ENCODE measurements around the gene WDR62. TPM values are rescaled to one million over a fixed set of nuclear protein-coding genes. Genes with fewer than 3 reads are reported as not detected.

WDR62 gene
- total RNA-seq (2014; rRNA removed; shearing (Covaris generic)): 39.0 and 44.5 TPM in 2 replicates
- total RNA-seq (2022): 60.2 and 65.4 TPM in 2 replicates
- Bru-seq, nascent RNA: percentile 81 among the genes with signal in this experiment
- percentile 82 among the genes with signal in this experiment for BruChase-seq, experiment 1, labeled RNA remaining after a 6-hour chase
- percentile 81 among the genes with signal in this experiment for BruChase-seq, experiment 2, labeled RNA remaining after a 2-hour chase
- long read RNA-seq, full-length matches to known transcripts: 57 of 157 reads
- long read RNA-seq, partial matches to known transcripts: 35 of 157 reads
- long read RNA-seq, other reads (novel, unspliced or antisense): 65 of 157 reads

DNA sequence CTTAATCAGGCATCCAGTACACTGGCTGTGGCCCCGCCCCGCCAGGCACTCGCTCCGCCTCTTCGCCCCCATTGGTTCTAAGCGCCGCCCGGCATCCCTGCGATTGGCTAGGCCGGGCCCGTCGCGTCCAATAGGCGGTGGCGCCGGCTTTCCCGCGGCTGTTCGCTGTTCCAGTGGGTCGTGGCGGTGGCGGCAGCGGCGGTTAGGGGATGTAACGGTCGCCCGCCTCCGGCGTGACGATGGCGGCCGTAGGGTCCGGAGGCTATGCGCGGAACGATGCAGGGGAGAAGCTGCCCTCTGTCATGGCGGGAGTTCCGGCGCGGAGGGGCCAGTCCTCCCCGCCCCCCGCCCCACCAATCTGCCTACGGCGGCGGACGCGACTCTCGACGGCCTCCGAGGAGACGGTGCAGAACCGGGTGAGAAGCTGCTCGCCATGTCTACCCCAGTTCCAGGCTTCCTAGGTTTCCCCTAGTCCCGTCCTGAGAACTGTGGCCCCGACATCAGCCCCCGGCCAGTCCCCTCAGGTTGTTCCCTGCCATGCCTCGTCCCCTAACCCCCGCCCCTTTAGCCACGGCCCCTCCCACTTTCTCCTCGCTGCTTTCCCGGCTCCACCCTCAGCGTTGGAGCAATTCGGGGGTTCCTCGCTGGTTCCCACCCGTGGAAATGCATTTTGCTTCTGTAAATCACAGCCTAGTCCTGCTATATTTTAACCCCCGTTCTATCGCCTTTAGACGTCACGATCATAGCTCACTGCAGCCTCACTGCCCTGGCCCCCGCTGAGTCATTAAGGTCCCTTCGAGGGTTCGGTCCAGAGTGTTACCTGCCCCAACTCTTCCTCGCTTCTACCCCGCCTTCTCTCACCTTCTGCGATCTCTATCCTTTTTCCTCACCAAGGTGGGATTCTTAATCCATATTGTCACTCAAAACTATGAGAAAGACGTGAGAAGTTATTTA, at the start of gene WDR62:
WDR62 (plus strand) TSS at position 165 of the 954 bp plus-strand sequence; CDS start at position 240, 75 bp downstream.
- H3K4me2 ChIP-seq (ENCODE audit: low read length): peak within 1 kb of the TSS; percentile 95
- no peaks in the 10 kb centered on the region for H3K9me2 ChIP-seq (ENCODE audit: insufficient read depth, low read length)
- H3K36me3 ChIP-seq (ENCODE audit: insufficient read depth, low read length): peaks cover 38% of the 10 kb centered on the region
- peak within 1 kb of the TSS; percentile 93 for H3K4me3 ChIP-seq (ENCODE audit: low read depth, low read length, poor library complexity, severe bottlenecking)
- no peak for TF ChIP-seq EZH2phosphoT487 (IDR thresholded peaks at IDR 0.05; ENCODE audit: borderline replicate concordance, low read depth, low read length)
- TF ChIP-seq, protein P1, sequence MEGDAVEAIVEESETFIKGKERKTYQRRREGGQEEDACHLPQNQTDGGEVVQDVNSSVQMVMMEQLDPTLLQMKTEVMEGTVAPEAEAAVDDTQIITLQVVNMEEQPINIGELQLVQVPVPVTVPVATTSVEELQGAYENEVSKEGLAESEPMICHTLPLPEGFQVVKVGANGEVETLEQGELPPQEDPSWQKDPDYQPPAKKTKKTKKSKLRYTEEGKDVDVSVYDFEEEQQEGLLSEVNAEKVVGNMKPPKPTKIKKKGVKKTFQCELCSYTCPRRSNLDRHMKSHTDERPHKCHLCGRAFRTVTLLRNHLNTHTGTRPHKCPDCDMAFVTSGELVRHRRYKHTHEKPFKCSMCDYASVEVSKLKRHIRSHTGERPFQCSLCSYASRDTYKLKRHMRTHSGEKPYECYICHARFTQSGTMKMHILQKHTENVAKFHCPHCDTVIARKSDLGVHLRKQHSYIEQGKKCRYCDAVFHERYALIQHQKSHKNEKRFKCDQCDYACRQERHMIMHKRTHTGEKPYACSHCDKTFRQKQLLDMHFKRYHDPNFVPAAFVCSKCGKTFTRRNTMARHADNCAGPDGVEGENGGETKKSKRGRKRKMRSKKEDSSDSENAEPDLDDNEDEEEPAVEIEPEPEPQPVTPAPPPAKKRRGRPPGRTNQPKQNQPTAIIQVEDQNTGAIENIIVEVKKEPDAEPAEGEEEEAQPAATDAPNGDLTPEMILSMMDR (conservative IDR thresholded peaks at IDR 0.05; ENCODE audit: low read length): 0 out of 2 replicates have a peak, but pooled peaks have one; percentile 3
- H3K79me2 ChIP-seq (ENCODE audit: insufficient read depth, low read depth, low read length): peaks cover 45% of the 10 kb centered on the region
- ChIA-PET POLR2A (interaction anchor here (0.9 to 1.2 kb wide), 2 partner anchors 47 to 64 kb away, joined by 4 to 12 read pairs; partner anchors contain the start of gene SYNE4), CTCF (ENCODE audit: unreplicated experiment) (no interaction called here)
- peaks cover 41% of the 10 kb centered on the region for H3K4me1 ChIP-seq (ENCODE audit: insufficient read depth, low read length, poor library complexity, severe bottlenecking)
- peak; percentile 96 for DNase-seq (ENCODE audit: low spot score)
- intact Hi-C loops (cut with micrococcal nuclease; ENCODE audit: unreplicated experiment): loop anchor here (1.0 to 10.0 kb wide), 5 partner anchors 60 to 410 kb away; partner anchors contain the start of genes COX6B1, ETV2, NFKBID and POLR2I
- peak within 1 kb of the TSS; percentile 86 for H3K27ac ChIP-seq (ENCODE audit: low read depth, low read length, poor library complexity, severe bottlenecking)
- H2AFZ ChIP-seq (ENCODE audit: low read length): peak within 1 kb of the TSS; percentile 57
- H3K9me3 ChIP-seq (ENCODE audit: low read length): no peaks in the 10 kb centered on the region
- BruUV-seq (replicated peaks): no TSS peak
- peaks cover 13% of the 10 kb centered on the region for H4K20me1 ChIP-seq (ENCODE audit: insufficient read depth, low read length)

DNA sequence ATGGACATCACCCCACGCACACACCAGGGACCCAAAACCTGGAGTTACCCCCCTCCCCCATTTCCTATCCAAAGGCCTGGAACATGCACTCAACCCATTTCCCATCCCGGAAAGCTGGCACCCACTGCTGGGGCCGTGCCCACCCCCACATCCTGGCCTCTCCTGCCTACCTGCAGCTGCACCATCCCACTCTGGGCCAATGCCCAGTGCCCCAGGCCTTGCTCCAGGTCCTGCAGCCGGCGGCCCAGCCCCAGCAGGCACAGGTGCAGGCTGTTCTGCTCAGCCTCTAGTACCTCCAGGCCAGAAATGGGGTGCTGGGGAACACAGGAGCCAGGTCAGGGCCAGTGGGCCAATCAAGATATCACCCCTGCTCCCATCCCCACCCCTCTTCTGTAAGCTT, 47.7 kb upstream of the WDR62 start:
- H3K9me3 ChIP-seq (ENCODE audit: low read length): no peaks in the 10 kb centered on the region
- H3K4me3 ChIP-seq (ENCODE audit: low read depth, low read length, poor library complexity, severe bottlenecking): no peak overlapping the region
- H3K4me2 ChIP-seq (ENCODE audit: low read length): no peak overlapping the region
- no peaks in the 10 kb centered on the region for H3K9me2 ChIP-seq (ENCODE audit: insufficient read depth, low read length)
- CTCF ChIA-PET (ENCODE audit: unreplicated experiment): no interaction called here
- H3K4me1 ChIP-seq (ENCODE audit: insufficient read depth, low read length, poor library complexity, severe bottlenecking): no peaks in the 10 kb centered on the region
- H3K27ac ChIP-seq (ENCODE audit: low read depth, low read length, poor library complexity, severe bottlenecking): no peak overlapping the region
- TF ChIP-seq, protein P1 (conservative IDR thresholded peaks at IDR 0.05; ENCODE audit: low read length): no peak
- TF ChIP-seq EZH2phosphoT487 (IDR thresholded peaks at IDR 0.05; ENCODE audit: borderline replicate concordance, low read depth, low read length): no peak
- H3K36me3 ChIP-seq (ENCODE audit: insufficient read depth, low read length): peaks cover 6% of the 10 kb centered on the region; the same call in 1 of the 2 replicates
- no peaks in the 10 kb centered on the region for H4K20me1 ChIP-seq (ENCODE audit: insufficient read depth, low read length)
- no TSS peak for BruUV-seq (replicated peaks)
- no peaks in the 10 kb centered on the region for H3K79me2 ChIP-seq (ENCODE audit: insufficient read depth, low read depth, low read length)
- no peak for DNase-seq (ENCODE audit: low spot score)
- intact Hi-C loops (cut with micrococcal nuclease; ENCODE audit: unreplicated experiment): no loop called here
- POLR2A ChIA-PET: no interaction called here
- H2AFZ ChIP-seq (ENCODE audit: low read length): no peak overlapping the region

All from OCI-LY7 (cell line).